HG03469 (cell line): Measurements from ENCODE around the gene LDLRAD1.
"Not testable (repeated sequence)": the region's sequence is repeated elsewhere in the genome, so short reads cannot be mapped to it uniquely, and the experiment has no call there.

Source experiments
- ATAC-seq: cut with Tn5 transposase; IDR thresholded peaks from one replicate; pipeline ENCODE4 v1.9.1; 2021; ENCODE audit warnings: mild to moderate bottlenecking, moderate library complexity, moderate number of reproducible peaks; ENCODE audit not compliant: unreplicated experiment

Gene LDLRAD1, protein sequence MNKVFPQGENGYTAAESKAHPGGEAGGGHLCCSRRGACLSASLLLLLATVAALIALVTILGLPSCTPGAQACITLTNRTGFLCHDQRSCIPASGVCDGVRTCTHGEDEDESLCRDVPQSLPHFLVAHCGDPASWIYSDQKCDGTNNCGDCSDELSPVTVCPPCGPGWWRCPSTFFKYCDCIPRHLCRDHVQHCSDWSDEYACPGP

DNA sequence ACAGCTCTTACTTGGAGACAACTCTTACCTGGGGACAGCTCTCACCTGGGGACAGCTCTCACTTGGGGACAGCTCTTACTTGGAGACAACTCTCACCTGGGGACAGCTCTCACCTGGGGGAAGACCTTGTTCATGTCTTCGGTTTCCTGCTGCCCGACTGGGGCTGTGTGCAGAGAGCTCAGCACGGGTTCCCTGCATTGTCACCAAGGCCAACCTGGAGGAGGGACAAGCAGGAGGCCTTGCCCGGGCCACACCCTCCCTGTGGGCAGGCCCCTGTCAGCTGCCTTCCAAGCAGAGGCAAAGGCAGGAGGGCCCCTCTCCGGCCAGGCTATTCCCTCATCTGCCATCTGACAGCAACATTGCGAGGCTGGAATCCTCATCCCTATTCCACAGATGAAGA is at the start of gene LDLRAD1:
TSS of gene LDLRAD1 (minus strand) at position 208 of the 400 bp plus-strand sequence. CDS start at position 134, 74 bp downstream.
- no peak for ATAC-seq

DNA sequence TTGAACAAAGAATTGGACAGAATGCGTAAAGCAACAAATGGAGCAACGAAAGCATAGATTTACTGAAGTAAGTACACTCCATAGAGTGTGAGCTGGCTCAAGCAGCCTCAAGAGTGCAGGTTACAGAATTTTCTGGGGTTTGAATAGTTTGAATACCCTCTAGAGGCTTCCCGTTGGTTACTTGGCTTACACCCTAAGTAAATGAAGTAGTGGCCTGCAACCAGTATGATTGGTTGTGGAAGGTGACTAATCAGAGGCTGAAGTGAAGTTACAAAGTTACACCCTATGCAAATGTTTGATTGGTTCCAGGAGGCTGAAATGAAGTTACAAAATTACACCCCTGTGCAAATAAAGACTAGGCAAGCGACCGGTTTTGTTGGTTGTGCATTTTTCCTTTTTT is 46.3 kb upstream of the LDLRAD1 start:
- no peak for ATAC-seq

DNA sequence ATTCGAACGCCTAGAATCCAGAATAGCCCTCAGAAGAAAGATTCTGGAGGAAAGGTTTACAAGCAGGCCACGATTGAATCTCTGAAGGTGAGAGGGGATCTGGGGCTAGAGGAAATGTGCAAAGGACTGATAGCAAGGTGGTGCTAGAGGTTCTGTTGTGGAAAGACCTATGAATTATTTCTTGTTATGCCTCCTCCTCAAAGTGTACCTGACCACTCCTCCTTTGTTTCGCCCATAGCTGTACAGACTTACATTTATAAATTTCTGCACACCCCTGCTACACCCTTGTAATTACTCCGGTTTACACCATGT is 36.4 kb upstream of the LDLRAD1 start:
- no peak for ATAC-seq

DNA sequence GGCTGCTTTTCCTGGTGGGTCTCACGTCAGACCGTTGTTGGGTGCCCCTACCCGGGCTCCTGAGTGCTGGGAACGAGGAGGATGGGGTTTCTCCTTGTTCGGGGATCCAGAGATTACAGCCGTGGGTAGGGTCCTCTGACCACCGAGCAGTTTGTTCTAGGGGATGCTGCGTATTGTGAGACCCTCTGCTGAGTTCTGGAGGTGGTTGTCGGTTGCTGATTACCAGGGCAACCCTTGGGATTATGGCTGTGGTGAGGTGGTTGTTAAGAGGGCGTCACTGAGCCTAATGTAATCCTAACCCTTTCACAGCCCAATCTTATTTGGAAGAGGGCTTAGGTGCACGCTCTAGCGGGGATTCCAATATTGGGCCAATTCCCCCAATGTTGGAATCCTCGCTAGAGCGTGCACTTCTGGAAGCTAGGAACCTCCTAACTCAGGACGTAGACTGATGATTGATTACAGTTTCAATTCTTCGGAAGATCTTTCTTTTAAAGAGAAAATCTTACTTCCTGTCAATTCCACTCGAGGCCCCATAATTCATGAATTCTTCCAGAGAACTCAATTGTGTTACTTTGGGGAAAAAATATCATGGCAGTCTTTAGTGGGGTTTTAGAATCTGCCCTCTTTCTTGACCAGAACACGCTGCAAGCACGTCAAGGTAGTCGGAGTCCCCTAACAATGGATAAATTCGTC is 35.9 kb upstream of the LDLRAD1 start:
- ATAC-seq: no peak

DNA sequence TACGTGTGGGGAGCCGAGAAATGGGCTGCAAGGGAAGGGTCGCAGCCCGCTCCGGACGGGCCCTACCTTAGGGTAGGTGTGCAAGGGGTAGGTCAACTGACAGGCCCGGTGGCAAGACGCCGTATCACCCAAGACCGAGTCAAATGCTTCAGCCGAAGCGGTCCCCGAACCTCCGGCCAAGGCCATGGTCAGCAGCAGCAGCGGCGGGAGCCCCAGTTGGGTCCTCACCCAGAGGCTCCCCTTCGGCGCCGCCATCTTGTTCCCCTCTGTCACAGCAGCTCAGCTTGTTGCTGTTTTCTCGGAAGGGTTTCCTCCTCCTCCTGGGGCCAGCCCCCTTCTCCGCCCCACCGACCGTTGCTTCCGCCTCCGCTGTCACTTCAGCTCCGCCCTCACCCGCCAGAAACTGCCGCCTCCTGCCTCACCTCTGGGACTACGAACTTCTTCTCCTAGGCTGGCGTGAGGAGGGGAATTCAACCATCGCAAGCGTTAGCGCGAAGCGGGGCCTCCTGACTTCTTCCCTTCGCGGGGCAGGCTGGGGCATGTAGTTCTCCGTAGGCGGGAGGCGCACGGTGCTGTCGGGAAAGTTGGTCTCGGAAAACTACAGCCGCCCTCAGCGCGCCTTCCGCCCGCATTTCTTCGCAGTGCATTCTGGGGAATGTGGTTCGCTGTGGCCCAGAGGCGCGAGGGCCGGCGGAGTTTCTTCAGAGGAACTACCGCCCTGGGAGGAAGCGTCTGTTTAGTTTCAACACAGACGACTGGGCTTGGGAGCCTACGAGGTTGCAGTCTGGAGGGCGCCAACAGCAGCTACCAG is 35.2 kb upstream of the LDLRAD1 start, which contains the start of the genes TCEANC2 and TMEM59:
TSS of gene TCEANC2 (plus strand) at position 675 of the 811 bp plus-strand sequence. CDS start 815 bp downstream, outside the sequence.
TSS of gene TMEM59 (minus strand) at position 271 of the 811 bp plus-strand sequence. CDS start at position 255, 16 bp downstream.
- ATAC-seq: peak; percentile 85

DNA sequence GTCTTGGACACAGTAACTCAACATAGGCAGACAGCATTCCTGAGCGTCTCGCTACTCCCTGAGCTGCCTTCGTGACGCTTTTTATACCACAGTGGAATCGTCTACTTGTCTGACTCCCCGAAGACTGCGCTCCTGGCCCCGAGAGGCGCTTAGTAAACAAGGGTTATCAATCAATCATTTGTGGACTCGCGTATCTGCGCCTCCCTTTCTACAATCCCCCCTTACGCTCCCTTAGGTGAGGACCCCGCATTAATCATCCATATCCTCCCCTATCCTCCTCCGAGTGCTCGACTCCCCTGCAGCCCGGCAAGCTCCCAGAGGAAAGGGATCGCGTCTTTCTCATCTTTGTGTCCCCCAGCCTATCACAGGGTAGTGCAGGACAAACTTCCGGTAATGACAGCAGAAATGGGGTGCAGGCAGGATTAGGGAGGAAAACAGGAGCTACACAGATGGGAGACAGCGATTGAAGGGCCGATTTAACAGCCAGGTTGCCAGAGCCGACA is 34.5 kb upstream of the LDLRAD1 start:
- no peak for ATAC-seq

DNA sequence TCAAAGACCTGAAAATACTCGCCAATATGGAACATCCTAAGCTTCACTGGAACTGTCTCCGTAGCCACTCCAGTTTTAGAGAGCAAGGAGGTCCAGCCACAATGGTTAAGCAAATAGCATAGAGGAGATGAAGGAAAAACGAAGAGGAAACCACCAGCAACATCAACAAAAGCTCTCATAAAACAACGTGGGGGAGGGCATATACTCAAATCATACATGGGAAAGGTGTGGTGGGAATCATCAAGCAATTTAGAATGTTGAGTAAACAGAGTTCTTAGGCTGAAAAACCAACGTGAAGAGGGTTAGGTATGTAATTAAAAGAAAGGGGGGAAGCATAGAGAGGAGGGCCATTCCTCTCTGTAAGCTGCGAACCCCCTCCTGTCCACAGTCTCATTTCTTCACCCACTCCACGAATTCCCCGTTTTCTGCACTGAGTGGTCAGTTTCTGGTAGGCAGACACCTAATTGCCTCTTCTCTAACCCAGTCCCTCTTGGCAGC is 34.0 kb upstream of the LDLRAD1 start:
- no peak for ATAC-seq

DNA sequence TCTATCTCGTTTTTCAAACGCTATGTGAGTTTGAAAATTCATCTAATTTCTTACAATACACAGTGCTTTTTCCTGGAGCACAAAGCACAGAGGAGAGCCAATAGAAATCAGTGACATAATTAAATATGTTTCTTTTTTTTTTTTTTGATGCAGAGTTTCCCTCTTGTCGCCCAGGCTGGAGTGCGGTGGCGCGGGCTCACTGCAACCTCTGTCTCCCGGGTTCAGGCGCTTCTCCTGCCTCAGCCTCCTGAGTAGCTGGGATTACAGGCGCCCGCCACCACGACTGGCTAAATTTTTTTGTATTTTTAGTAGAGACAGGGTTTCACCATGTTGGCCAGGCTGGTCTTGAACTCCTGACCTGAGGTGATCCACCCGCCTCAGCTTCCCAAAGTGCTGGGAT is 32.4 kb upstream of the LDLRAD1 start:
- ATAC-seq: not testable (repeated sequence)

DNA sequence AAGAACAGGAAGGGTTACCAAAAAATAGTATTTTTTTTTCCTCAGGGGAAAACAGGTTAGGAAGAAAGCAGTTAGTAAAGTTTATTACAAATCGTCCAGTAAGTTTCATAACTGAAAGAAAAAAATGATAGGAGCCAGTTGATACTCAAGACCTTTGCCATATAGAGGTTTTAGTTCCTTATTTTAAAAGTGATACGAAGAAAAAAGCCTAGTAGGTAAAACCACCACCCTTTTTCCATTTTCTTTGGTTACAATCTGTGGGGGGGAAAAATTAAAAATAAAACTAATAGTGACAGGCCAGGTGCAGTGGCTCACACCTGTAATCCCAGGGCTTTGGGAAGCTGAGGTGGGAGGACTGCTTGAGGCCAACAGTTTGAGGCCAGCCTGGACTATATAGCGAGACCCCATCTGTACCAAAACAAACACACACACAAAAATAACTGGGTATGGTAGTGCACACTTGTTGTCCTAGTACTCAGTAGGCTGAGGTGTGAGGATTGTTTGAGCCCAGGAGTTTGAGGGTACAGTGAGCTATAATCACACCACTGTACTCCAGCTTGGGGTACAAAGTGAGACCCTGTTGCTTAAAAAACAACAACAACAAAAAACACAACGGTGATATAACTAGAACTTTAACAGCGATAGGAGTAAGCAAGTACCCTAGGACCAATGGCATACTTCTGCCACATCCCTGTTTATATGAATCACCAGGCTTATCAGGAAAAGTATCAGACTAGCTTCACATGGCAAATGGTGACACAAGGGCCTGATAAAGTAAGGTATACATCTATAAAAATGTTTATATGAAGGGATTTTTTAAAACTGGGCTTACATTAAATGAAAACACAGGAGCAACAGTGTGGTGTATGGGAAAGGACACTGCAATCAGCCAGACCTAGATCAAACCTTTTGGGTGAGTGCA is 29.7 kb upstream of the LDLRAD1 start:
- no peak for ATAC-seq

DNA sequence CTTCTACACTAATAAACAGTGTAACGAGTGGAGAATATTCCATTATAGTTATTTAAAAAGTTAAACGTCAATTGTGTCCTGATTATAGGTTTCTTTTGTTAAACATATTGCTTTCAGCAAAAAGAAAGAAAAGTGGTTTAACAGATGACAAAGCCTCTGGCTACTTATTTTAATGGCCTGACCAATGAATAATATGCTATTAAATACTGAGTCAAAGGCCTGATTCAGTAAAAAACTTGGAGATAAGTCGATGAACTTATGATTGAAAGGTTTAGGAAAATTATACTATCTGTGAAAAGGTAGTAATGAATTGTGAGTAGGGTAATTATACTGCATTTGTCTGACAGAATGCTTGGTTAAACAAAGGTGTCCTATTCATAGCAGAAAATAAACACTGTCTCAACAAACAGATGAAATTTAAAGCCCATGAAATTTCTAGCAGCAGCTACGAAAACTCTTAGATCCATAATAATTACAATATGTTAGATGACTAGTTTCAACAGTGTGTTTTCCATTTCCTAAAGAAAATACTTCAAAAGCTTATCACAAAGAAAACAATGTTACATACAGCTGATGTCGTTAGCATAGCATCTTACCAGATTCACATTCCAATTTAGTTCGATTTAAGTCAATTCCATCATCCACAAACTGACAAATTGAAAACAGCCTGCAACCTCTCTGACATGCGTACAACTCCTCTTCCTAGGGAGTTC is 28.8 kb upstream of the LDLRAD1 start:
- no peak for ATAC-seq

DNA sequence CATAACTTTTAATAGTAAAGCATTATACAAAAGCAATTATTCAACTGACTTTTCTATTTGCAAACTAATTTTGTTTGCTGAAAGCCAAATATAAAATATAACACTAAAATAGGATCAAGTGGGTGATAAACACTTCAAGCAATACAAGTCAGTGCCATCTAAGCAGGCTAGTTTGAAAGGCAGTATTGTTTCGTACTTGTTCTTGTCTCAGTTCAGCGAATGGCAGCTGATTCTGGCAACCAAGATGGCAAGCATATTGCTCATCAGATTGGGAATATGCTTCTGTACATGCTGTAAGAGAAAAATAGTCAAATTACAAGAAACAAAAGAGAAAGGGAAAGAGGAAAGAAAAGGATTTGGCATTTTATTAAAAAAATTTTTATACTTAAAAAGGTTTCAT is 27.5 kb upstream of the LDLRAD1 start:
- ATAC-seq: no peak

DNA sequence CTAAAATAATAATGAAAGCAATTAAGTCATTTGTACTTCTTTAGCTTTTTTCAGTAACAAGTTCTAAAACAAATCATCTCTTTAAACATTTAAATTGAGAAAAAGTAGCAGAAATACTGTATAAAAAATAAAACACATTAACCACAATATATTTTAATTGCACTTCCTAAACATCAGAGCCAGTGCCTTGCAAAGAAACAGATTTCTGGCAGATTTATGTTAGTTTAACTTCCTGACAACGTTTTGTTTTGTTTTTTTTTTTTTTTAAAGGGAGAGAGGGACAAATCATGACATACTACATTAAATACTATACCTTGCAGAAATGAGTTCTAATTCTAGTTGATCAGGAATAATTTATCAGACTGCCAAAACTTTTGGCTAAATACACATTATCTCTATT is 23.8 kb upstream of the LDLRAD1 start:
- ATAC-seq: no peak

DNA sequence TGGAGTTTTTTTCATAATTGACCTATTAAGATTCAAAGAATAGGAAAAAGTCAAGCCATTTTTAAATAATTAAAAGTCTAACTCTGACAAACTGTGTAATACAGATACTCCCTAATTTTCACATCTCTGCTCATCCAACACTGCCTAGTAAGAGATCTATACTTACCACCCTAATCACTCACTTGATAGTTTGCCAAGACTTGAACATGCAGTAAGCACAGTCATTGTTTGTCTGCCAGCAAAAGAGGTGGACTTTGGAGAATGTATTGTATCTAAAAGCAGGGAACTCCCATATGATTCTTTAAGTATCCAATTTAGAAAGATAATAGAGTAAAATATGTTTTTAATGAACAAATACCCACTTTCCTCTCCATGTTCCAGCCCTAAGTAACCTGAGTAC is 19.5 kb upstream of the LDLRAD1 start:
- no peak for ATAC-seq

DNA sequence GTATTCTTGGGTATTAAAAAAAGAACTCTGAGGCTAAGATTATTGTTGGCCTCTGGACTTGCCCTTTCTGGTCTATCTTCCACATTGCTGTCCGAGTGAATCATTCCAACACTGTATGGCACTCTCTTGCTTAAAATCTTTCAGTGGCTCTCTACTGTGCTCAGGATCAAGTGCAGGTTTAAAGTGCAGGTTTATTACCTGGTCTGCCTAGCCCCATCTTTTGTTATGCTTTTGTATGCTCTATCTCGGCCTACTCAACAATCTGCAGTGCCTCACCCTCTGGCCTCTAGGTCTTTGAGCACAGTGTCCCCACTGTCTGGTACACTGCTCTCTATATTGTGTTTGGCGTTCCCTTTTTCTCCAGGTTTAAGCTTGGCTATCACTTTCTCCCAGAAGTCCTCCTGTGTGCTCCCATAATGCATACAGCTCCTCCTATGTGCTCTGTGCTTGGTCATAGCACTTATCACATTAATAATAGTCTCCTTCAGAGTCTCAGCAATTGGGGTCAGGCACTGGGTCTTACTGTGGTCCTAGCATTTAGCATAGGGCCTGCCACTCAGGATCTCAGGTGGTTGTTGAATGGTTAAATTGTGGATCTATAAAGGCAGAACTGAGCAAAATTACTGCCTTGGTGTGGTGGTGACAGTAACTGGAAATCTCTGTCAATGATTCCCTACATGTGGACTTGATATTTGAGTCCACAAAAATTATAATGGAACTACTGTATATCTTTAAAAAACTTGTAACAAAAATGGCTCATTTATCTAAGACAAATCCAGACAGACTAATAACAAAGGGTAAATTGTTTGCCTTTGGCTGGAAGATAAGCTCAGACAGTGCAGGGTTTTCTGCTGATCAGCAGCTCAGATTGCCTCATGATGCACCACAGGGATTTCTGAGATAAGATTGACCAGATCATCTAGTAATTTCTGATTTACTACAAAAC is 10.6 kb upstream of the LDLRAD1 start:
- no peak for ATAC-seq

DNA sequence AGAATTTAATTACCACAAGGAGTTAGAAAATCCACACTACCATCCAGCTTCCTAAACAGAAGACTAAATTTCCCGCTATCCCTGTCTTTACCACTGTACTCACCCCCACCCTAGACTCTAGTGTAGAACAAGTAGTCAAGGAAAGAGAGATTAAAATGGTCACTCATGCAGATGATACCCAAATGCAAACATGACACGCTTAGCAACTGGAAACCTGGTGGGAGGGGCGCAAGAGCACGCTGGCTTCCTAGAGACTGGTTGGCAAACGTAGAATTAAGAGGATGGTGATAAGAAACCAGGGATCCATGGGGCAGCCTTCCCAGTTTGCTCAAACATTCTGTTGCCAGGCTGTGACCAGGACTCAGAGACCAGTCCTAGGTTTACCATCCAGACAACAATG is 9.9 kb upstream of the LDLRAD1 start:
- no peak for ATAC-seq

DNA sequence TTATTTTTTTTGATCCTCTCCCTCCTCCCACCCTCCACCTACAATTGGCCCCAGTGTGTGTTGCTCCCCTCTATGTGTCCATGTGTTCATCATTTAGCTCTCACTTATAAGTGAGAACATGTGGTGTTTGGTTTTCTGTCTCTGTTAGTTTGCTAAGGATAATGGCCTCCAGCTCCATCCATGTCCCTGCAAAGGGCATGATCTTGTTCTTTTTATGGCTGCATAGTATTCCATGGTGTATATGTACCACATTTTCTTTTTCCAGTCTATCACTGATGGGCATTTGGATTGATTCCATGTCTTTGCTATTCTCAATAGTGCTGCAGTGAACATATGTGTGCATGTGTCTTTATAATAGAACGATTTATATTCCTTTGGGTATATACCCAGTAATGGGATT is 6.8 kb upstream of the LDLRAD1 start:
- ATAC-seq: not testable (repeated sequence)

DNA sequence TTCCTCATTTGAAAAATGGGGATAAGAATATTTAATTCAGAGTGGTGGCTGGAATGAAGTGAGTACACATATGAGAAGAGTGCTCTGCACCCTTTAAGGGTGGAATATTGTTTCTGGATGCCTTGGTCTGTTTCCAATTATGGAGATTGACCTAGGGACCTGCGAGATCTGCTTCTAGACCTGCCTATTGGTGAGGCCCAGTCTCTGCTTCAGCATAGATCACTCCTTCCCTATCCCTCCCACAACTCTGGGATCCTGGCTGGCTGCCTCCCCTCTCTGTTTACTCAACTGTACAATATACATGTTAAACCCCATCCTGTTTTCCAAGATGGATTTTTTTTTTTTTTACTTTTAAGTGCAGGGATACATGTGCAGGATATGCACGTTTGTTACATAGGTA is 6.4 kb upstream of the LDLRAD1 start:
- no peak for ATAC-seq

DNA sequence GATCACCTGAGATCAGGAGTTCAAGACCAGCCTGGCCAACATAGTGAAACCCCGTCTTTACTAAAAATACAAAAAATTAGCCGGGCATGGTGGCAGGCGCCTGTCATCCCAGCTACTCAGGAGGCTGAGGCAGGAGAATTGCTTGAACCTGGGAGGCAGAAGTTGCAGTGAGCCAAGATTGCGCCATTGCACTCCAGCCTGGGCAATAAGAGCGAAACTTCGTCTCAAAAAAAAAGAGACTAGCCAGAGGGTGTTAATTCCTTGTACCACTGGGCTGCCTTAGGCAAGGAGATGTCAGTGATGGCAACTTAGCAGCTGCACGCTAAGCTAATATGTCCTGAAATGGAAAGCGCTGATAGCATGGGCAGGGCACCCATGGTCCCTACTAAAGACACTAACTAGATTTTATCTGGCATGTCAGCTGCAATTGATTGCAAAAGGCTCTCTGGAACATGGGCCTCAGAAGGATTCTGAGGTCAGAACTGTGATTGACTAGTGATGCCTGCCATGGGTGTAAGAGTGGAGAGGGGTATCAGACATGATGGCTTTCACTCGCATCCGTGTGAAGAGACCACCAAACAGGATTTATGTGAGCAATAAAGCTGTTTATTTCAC is 1.7 kb upstream of the LDLRAD1 start:
- ATAC-seq: not testable (repeated sequence)
